ENCODE results near the gene SRSF8.
"Not testable (repeated sequence)": the region's sequence is repeated elsewhere in the genome, so short reads cannot be mapped to it uniquely, and the experiment has no call there.

SRSF8 gene

DNA sequence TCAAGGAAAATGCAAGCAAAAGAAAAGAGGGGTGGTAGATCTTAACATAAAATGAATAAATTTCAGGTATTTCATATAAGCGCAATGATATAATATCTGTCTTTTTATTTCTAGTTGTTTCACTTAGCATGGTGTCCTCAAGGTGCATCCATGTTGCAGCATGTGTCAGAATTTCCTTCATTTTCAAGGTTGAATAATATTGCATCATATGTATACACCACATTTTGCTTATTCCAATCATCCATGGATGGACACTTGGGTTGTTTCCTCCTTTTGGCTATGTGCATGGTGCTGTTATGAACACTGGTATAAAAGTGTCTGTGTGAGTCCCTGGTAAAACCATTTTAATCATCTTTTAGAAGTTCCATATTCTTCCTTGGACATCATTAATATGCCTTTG lies 24.5 kb upstream of the SRSF8 start:
- Histone ChIP-seq H3F3A (ENCODE audit: control insufficient read depth, insufficient read depth) (no peaks in the 10 kb centered on the region), H3K27me3 (ENCODE audit: control insufficient read depth, low read length) (peaks cover 15% of the 10 kb centered on the region), H4K20me1 (ENCODE audit: control insufficient read depth, insufficient read depth, low read depth, low read length) (no peaks in the 10 kb centered on the region), H3K36me3 (ENCODE audit: control insufficient read depth, low read length) (no peaks in the 10 kb centered on the region), H3K9me3 (ENCODE audit: control insufficient read depth, insufficient read depth, low read length) (no peaks in the 10 kb centered on the region), H3K4me2 (ENCODE audit: low read length) (no peak overlapping the region), H3K9me2 (replicated peaks; ENCODE audit: control insufficient read depth, low read length) (no peaks in the 10 kb centered on the region), H3K4me1 (ENCODE audit: control insufficient read depth, low read length) (no peaks in the 10 kb centered on the region), H3K27ac (ENCODE audit: low read depth, low read length) (no peak overlapping the region), H3K79me2 (ENCODE audit: control insufficient read depth, low read length) (no peaks in the 10 kb centered on the region), H3K4me3 (ENCODE audit: low read length) (no peak overlapping the region)
- TF ChIP-seq EZH2phosphoT487 (IDR thresholded peaks at IDR 0.05; ENCODE audit: borderline replicate concordance, low read length) (no peak), CTCF (IDR thresholded peaks at IDR 0.05; ENCODE audit: low read depth, low read length, poor library complexity, severe bottlenecking) (no peak)

- no peak for TF ChIP-seq CTCF (IDR thresholded peaks at IDR 0.05; ENCODE audit: low read depth, low read length, poor library complexity, severe bottlenecking)
- TF ChIP-seq EZH2phosphoT487 (IDR thresholded peaks at IDR 0.05; ENCODE audit: borderline replicate concordance, low read length) = no peak
- Histone ChIP-seq H3K27me3 (ENCODE audit: control insufficient read depth, low read length) (peaks cover 15% of the 10 kb centered on the region), H3K9me3 (ENCODE audit: control insufficient read depth, insufficient read depth, low read length) (no peaks in the 10 kb centered on the region), H3K4me3 (ENCODE audit: low read length) (no peak overlapping the region), H3K36me3 (ENCODE audit: control insufficient read depth, low read length) (no peaks in the 10 kb centered on the region), H4K20me1 (ENCODE audit: control insufficient read depth, insufficient read depth, low read depth, low read length) (no peaks in the 10 kb centered on the region), H3K27ac (ENCODE audit: low read depth, low read length) (no peak overlapping the region), H3K4me2 (ENCODE audit: low read length) (no peak overlapping the region), H3F3A (ENCODE audit: control insufficient read depth, insufficient read depth) (no peaks in the 10 kb centered on the region), H3K4me1 (ENCODE audit: control insufficient read depth, low read length) (no peaks in the 10 kb centered on the region), H3K79me2 (ENCODE audit: control insufficient read depth, low read length) (no peaks in the 10 kb centered on the region), H3K9me2 (replicated peaks; ENCODE audit: control insufficient read depth, low read length) (no peaks in the 10 kb centered on the region)
These were observed 23.8 kb upstream of the SRSF8 start for GRCh38 chr11:95042906-95043305.

GRCh38 chr11:95044010-95044409 lies 22.7 kb upstream of the SRSF8 start:
- H3K27me3 ChIP-seq (ENCODE audit: control insufficient read depth, low read length) = peaks cover 15% of the 10 kb centered on the region
- H3K4me3 ChIP-seq (ENCODE audit: low read length) = no peak overlapping the region
- no peaks in the 10 kb centered on the region for H3K36me3 ChIP-seq (ENCODE audit: control insufficient read depth, low read length)
- H3K9me2 ChIP-seq (replicated peaks; ENCODE audit: control insufficient read depth, low read length) = no peaks in the 10 kb centered on the region
- H3K4me1 ChIP-seq (ENCODE audit: control insufficient read depth, low read length) = no peaks in the 10 kb centered on the region
- no peak overlapping the region for H3K27ac ChIP-seq (ENCODE audit: low read depth, low read length)
- H3K9me3 ChIP-seq (ENCODE audit: control insufficient read depth, insufficient read depth, low read length) = no peaks in the 10 kb centered on the region
- H3K79me2 ChIP-seq (ENCODE audit: control insufficient read depth, low read length) = no peaks in the 10 kb centered on the region
- no peaks in the 10 kb centered on the region for H4K20me1 ChIP-seq (ENCODE audit: control insufficient read depth, insufficient read depth, low read depth, low read length)
- H3F3A ChIP-seq (ENCODE audit: control insufficient read depth, insufficient read depth) = no peaks in the 10 kb centered on the region
- TF ChIP-seq EZH2phosphoT487 (IDR thresholded peaks at IDR 0.05; ENCODE audit: borderline replicate concordance, low read length) (no peak), CTCF (IDR thresholded peaks at IDR 0.05; ENCODE audit: low read depth, low read length, poor library complexity, severe bottlenecking) (no peak)
- no peak overlapping the region for H3K4me2 ChIP-seq (ENCODE audit: low read length)

DNA sequence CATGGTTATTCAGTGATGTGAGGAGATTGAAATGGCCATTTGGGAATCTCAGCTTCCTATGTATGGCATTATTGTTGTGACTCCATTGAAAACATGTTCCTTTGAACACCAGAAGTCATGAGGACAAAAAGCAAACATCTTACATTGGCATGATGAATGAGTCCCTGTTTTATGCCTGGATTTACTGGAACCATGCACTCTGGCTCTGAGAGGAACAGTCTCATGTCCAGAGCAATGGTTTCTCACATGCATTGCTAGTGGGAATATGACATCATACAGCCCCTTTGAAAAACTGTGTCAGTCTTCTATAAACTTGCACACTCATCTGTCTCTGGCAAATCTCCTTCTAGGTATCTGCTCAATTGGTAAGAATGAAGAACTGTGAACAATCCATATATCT lies 20.9 kb upstream of the SRSF8 start:
- Histone ChIP-seq H4K20me1 (ENCODE audit: control insufficient read depth, insufficient read depth, low read depth, low read length) (no peaks in the 10 kb centered on the region), H3K9me2 (replicated peaks; ENCODE audit: control insufficient read depth, low read length) (no peaks in the 10 kb centered on the region), H3K9me3 (ENCODE audit: control insufficient read depth, insufficient read depth, low read length) (no peaks in the 10 kb centered on the region), H3K36me3 (ENCODE audit: control insufficient read depth, low read length) (no peaks in the 10 kb centered on the region), H3K4me2 (ENCODE audit: low read length) (no peak overlapping the region), H3K27me3 (ENCODE audit: control insufficient read depth, low read length) (peaks cover 15% of the 10 kb centered on the region), H3K4me1 (ENCODE audit: control insufficient read depth, low read length) (no peaks in the 10 kb centered on the region), H3K79me2 (ENCODE audit: control insufficient read depth, low read length) (no peaks in the 10 kb centered on the region), H3K4me3 (ENCODE audit: low read length) (no peak overlapping the region), H3K27ac (ENCODE audit: low read depth, low read length) (no peak overlapping the region), H3F3A (ENCODE audit: control insufficient read depth, insufficient read depth) (no peaks in the 10 kb centered on the region)
- TF ChIP-seq CTCF (IDR thresholded peaks at IDR 0.05; ENCODE audit: low read depth, low read length, poor library complexity, severe bottlenecking) (no peak), EZH2phosphoT487 (IDR thresholded peaks at IDR 0.05; ENCODE audit: borderline replicate concordance, low read length) (no peak)

DNA sequence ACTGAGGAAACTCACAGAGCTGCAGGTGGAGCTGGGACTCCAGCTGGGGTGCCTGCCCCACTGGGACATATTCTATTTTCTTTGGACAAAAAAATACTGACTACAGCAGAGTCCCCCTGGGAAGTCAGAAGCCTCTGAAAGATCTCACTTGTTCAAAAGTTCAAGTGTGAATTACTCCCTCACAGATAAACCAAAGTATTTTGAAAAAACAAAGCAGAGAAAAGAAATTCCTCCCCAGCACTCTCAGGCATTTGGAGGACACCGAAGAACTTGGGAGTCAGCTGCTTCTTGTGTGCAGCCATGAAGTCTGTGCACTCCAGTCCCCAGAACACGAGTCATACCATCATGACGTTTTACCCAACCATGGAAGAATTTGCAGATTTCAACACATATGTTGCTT lies 17.6 kb upstream of the SRSF8 start, which contains the start of gene KDM4F:
Gene KDM4F (plus strand): TSS at position 301 of the 400 bp plus-strand sequence.
- not testable (repeated sequence) for H3K27ac ChIP-seq (ENCODE audit: low read depth, low read length); H3K27me3 ChIP-seq (ENCODE audit: control insufficient read depth, low read length); H3K4me1 ChIP-seq (ENCODE audit: control insufficient read depth, low read length); H3K9me3 ChIP-seq (ENCODE audit: control insufficient read depth, insufficient read depth, low read length); H3K9me2 ChIP-seq (replicated peaks; ENCODE audit: control insufficient read depth, low read length); H3K36me3 ChIP-seq (ENCODE audit: control insufficient read depth, low read length); H3F3A ChIP-seq (ENCODE audit: control insufficient read depth, insufficient read depth); H4K20me1 ChIP-seq (ENCODE audit: control insufficient read depth, insufficient read depth, low read depth, low read length); H3K4me2 ChIP-seq (ENCODE audit: low read length); H3K79me2 ChIP-seq (ENCODE audit: control insufficient read depth, low read length); H3K4me3 ChIP-seq (ENCODE audit: low read length)

All from DOHH2 (cell line).